ENCODE results near the gene GPRIN3.

The GPRIN3 gene

DNA sequence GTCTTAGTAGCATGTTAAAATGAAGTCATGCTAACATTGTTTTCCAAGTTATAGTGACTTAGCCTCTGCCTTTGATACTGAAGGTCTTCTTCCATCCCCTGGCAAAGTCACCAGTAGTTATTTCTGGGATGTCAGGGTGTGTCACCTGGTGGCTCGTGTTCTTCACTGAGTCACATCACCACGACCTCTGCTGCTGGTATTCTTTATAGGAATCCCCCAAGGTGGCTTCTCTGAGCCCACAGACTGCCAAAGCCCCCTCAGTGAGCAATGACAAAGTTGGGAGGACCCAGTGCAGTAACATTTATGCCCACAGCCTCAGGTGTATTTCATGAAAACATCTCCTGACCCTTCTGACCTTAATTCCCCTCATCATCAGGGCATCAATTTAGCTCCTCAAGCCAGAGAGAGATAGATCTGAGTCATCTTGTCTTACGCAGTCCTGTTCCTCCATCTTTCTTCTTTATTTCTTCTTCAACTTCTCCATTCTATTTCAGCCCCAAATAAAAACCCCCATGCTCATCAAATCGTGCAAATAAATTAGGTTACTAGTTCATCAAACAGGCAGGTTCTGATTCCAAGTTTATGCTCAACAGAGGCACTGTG is 29.3 kb upstream of the GPRIN3 start:
- Histone ChIP-seq H3K9ac (ENCODE audit: low read depth in 1 of 2, low read length in 2 of 2) (no peak overlapping the region), H3K27ac (ENCODE audit: low read depth, low read length) (no peak overlapping the region), H3K27me3 (ENCODE audit: control insufficient read depth in 1 of 2, insufficient read depth in 2 of 2, low read length in 2 of 2) (no peaks in the 10 kb centered on the region), H3K36me3 (ENCODE audit: control insufficient read depth in 1 of 2, insufficient read depth in 2 of 2, low read length in 2 of 2) (no peaks in the 10 kb centered on the region), H3K4me1 (ENCODE audit: control insufficient read depth in 1 of 2, insufficient read depth in 2 of 2, low read length in 2 of 2) (no peaks in the 10 kb centered on the region), H3K9me3 (ENCODE audit: control insufficient read depth in 1 of 2, low read length in 2 of 2) (no peaks in the 10 kb centered on the region), H3K4me3 (ENCODE audit: low read depth in 1 of 2, low read length in 2 of 2) (no peak overlapping the region)

DNA sequence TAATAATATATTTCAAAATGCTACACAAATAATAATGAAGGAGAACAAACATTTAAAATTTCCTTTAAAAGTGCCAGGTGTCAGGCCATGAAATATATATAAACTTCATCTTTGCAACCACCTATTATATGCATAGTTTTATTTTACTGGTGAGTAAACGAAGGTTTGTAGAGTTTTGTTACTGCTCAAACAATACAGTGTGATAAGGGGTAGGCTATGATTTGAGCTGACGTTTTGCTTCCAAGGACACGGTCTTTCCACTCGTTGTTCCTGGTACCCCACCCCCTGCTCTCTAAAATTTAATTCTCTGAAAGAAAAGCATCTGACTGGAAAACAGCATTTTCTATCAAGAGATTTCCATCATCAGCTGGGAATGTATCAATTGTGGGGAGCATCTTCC is 27.2 kb upstream of the GPRIN3 start:
- H3K4me1 ChIP-seq (ENCODE audit: control insufficient read depth in 1 of 2, insufficient read depth in 2 of 2, low read length in 2 of 2): no peaks in the 10 kb centered on the region
- H3K4me3 ChIP-seq (ENCODE audit: low read depth in 1 of 2, low read length in 2 of 2): no peak overlapping the region
- H3K36me3 ChIP-seq (ENCODE audit: control insufficient read depth in 1 of 2, insufficient read depth in 2 of 2, low read length in 2 of 2): no peaks in the 10 kb centered on the region
- no peaks in the 10 kb centered on the region for H3K9me3 ChIP-seq (ENCODE audit: control insufficient read depth in 1 of 2, low read length in 2 of 2)
- H3K9ac ChIP-seq (ENCODE audit: low read depth in 1 of 2, low read length in 2 of 2): no peak overlapping the region
- H3K27ac ChIP-seq (ENCODE audit: low read depth, low read length): no peak overlapping the region
- no peaks in the 10 kb centered on the region for H3K27me3 ChIP-seq (ENCODE audit: control insufficient read depth in 1 of 2, insufficient read depth in 2 of 2, low read length in 2 of 2)

DNA sequence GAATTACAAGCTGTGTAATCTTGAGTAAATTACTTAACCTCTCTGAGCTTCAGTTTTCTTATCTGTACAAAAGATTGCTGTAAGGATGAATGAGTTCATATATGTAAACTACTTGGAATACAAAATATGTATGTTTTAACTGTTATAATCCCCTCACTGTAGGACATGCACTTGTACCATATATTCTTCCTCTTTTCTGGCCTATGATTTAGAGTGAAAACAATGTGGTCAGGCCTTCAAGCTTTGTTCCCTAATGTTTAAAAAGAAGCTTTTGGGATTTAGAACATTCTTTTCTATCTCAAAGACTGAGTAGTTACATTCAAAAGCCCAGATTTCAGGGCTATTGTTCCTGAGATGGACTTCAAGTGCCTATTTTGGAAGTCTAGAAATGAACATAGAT is 26.7 kb upstream of the GPRIN3 start:
- Histone ChIP-seq H3K27me3 (ENCODE audit: control insufficient read depth in 1 of 2, insufficient read depth in 2 of 2, low read length in 2 of 2) (no peaks in the 10 kb centered on the region), H3K36me3 (ENCODE audit: control insufficient read depth in 1 of 2, insufficient read depth in 2 of 2, low read length in 2 of 2) (no peaks in the 10 kb centered on the region), H3K9me3 (ENCODE audit: control insufficient read depth in 1 of 2, low read length in 2 of 2) (no peaks in the 10 kb centered on the region), H3K4me3 (ENCODE audit: low read depth in 1 of 2, low read length in 2 of 2) (no peak overlapping the region), H3K27ac (ENCODE audit: low read depth, low read length) (no peak overlapping the region), H3K9ac (ENCODE audit: low read depth in 1 of 2, low read length in 2 of 2) (no peak overlapping the region), H3K4me1 (ENCODE audit: control insufficient read depth in 1 of 2, insufficient read depth in 2 of 2, low read length in 2 of 2) (no peaks in the 10 kb centered on the region)

DNA sequence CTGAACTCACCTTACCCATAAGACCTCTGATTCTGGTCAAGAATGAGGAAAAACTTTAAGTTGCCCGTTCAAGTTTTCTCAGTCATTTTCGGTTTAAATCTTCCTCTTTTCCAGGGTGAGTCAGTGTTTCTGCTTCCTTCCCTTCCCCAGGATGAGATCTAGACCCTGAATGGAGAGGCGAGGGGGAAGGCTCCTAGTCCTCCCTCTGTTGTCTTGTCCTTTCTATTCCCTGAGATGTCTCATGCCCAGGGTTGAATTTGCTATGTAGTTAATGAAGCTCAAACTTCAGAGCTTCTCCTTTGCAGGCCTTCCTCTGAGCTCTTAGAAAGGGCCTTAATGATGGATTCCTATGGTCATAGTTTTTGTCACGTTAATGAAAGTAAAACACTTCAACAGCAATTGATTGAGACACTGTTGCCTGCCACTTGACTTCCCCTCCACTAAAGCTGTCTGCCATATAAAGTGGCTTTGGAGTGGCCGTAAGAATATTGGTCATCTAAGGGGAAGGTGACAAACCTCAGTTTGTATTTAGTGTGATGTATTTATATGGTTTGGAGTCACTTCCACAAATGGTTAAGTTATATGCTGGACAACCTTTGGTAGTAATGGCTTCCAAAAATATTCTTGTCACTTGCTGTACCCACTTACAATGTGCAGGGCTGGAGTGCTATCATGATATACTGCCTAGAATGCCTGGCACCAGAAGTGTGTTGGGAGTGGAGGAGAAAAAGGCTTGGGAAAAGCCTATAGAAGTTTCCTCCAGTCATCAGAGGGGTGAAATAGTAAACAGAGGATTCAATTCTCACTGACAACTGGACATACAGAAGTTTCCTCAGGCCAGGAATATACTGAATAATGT is 24.3 kb upstream of the GPRIN3 start:
- Histone ChIP-seq H3K9me3 (ENCODE audit: control insufficient read depth in 1 of 2, low read length in 2 of 2) (no peaks in the 10 kb centered on the region), H3K27ac (ENCODE audit: low read depth, low read length) (no peak overlapping the region), H3K27me3 (ENCODE audit: control insufficient read depth in 1 of 2, insufficient read depth in 2 of 2, low read length in 2 of 2) (no peaks in the 10 kb centered on the region), H3K4me1 (ENCODE audit: control insufficient read depth in 1 of 2, insufficient read depth in 2 of 2, low read length in 2 of 2) (no peaks in the 10 kb centered on the region), H3K9ac (ENCODE audit: low read depth in 1 of 2, low read length in 2 of 2) (no peak overlapping the region), H3K36me3 (ENCODE audit: control insufficient read depth in 1 of 2, insufficient read depth in 2 of 2, low read length in 2 of 2) (no peaks in the 10 kb centered on the region), H3K4me3 (ENCODE audit: low read depth in 1 of 2, low read length in 2 of 2) (no peak overlapping the region)

DNA sequence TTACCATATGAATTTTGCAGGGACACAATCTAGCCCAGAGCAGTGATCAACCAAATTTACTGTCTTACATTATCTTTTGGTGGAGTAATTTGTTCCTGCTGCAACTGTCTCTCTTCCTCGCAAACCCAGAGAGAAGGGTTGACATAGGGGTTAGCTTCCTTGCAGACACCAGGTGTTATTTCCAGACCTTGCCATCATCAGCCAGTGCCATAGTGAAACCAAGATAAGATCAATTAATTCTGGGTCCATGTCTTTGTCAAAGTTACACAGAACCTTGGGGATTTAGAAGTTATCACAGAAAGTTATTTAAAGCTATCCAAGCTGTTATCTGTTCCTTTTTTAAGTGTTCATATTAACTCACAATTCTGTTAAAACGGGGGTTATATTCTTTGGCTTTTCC is 23.6 kb upstream of the GPRIN3 start:
- Histone ChIP-seq H3K36me3 (ENCODE audit: control insufficient read depth in 1 of 2, insufficient read depth in 2 of 2, low read length in 2 of 2) (no peaks in the 10 kb centered on the region), H3K27ac (ENCODE audit: low read depth, low read length) (no peak overlapping the region), H3K9me3 (ENCODE audit: control insufficient read depth in 1 of 2, low read length in 2 of 2) (no peaks in the 10 kb centered on the region), H3K4me1 (ENCODE audit: control insufficient read depth in 1 of 2, insufficient read depth in 2 of 2, low read length in 2 of 2) (no peaks in the 10 kb centered on the region), H3K27me3 (ENCODE audit: control insufficient read depth in 1 of 2, insufficient read depth in 2 of 2, low read length in 2 of 2) (no peaks in the 10 kb centered on the region), H3K9ac (ENCODE audit: low read depth in 1 of 2, low read length in 2 of 2) (no peak overlapping the region), H3K4me3 (ENCODE audit: low read depth in 1 of 2, low read length in 2 of 2) (no peak overlapping the region)

DNA sequence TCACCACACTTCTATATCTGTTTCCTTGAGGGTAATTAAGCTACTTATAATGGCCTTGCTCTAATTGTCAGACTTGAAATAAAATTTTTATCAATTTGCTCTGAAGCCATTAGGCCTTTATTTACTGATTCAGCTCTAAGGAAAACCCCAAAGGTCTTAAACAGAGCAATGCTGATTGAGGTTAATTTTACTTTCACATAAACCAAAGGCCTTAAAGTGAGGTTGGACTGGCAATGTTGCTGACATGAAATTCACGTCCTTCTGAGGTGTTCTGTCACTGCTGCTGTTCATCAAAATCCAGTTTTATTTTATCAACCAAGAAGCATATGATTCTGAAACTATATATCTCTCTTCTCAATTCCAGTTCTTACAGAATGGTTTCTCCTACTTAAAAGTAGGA is 21.7 kb upstream of the GPRIN3 start:
- H3K36me3 ChIP-seq (ENCODE audit: control insufficient read depth in 1 of 2, insufficient read depth in 2 of 2, low read length in 2 of 2): no peaks in the 10 kb centered on the region
- H3K27ac ChIP-seq (ENCODE audit: low read depth, low read length): no peak overlapping the region
- no peak overlapping the region for H3K9ac ChIP-seq (ENCODE audit: low read depth in 1 of 2, low read length in 2 of 2)
- no peak overlapping the region for H3K4me3 ChIP-seq (ENCODE audit: low read depth in 1 of 2, low read length in 2 of 2)
- no peaks in the 10 kb centered on the region for H3K9me3 ChIP-seq (ENCODE audit: control insufficient read depth in 1 of 2, low read length in 2 of 2)
- H3K27me3 ChIP-seq (ENCODE audit: control insufficient read depth in 1 of 2, insufficient read depth in 2 of 2, low read length in 2 of 2): no peaks in the 10 kb centered on the region
- no peaks in the 10 kb centered on the region for H3K4me1 ChIP-seq (ENCODE audit: control insufficient read depth in 1 of 2, insufficient read depth in 2 of 2, low read length in 2 of 2)

DNA sequence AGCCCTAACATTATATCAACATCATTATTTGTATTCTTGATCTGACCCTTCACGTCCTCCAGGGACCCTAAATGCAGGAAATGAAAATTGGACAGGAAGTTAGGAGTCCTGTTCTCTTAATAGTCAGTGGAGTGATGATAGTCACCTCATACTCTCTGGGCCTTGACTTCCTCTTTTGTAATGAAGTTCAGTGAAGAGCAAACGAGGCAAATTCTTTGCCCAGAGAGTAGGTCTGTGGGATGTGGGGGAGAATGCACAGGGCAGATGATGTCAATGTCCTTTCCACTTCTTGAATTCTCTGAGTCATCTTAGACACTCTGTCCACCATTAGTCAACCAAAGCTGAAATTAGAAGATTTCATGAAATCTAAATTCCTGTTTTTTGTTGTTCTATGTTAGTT is 17.1 kb upstream of the GPRIN3 start:
- Histone ChIP-seq H3K36me3 (ENCODE audit: control insufficient read depth in 1 of 2, insufficient read depth in 2 of 2, low read length in 2 of 2) (no peaks in the 10 kb centered on the region), H3K4me1 (ENCODE audit: control insufficient read depth in 1 of 2, insufficient read depth in 2 of 2, low read length in 2 of 2) (no peaks in the 10 kb centered on the region), H3K9me3 (ENCODE audit: control insufficient read depth in 1 of 2, low read length in 2 of 2) (no peaks in the 10 kb centered on the region), H3K27me3 (ENCODE audit: control insufficient read depth in 1 of 2, insufficient read depth in 2 of 2, low read length in 2 of 2) (no peaks in the 10 kb centered on the region), H3K27ac (ENCODE audit: low read depth, low read length) (no peak overlapping the region), H3K9ac (ENCODE audit: low read depth in 1 of 2, low read length in 2 of 2) (no peak overlapping the region), H3K4me3 (ENCODE audit: low read depth in 1 of 2, low read length in 2 of 2) (no peak overlapping the region)

DNA sequence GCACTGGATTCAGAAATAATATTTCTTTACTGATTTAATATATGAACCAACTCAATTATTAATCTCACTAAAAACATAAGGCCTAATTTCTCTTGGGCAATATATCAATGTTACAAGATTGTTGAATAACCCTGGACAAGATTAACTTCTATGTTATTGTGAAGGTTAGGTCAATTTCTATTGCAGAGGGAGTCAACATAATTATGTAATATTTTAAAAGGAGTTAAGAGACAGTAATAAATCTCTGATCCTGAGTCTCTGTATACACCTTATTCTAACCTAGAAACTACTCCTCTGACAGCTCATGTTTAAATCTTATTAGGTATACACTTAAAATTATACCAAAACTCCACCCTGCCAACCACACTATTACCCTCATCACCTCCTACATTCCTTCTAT is 15.1 kb upstream of the GPRIN3 start:
- no peak overlapping the region for H3K9ac ChIP-seq (ENCODE audit: low read depth in 1 of 2, low read length in 2 of 2)
- H3K9me3 ChIP-seq (ENCODE audit: control insufficient read depth in 1 of 2, low read length in 2 of 2): no peaks in the 10 kb centered on the region

DNA sequence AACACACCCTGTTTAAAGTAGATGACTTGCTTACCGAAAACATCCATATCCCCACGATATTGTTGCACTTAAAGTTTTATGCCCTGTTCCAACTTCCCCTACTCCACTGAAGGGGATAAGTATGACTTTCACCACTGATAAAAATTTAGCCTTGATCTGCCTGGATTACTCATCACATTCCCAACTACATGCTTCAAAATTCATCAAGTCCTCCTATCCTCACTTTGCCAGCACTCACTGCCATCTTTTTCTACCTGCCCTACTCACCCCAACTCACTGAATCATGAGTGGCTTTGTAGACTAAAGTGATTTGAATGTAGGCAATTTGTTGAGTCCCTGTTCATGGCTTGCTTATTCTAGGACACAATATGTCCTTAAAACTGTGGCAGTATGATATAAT is 12.2 kb upstream of the GPRIN3 start:
- no peak overlapping the region for H3K4me3 ChIP-seq (ENCODE audit: low read depth in 1 of 2, low read length in 2 of 2)
- peaks cover 13 to 19% of the 10 kb centered on the region in 2 donors for H3K4me1 ChIP-seq (ENCODE audit: control insufficient read depth in 1 of 2, insufficient read depth in 2 of 2, low read length in 2 of 2)
- H3K27me3 ChIP-seq (ENCODE audit: control insufficient read depth in 1 of 2, insufficient read depth in 2 of 2, low read length in 2 of 2): no peaks in the 10 kb centered on the region
- no peaks in the 10 kb centered on the region for H3K36me3 ChIP-seq (ENCODE audit: control insufficient read depth in 1 of 2, insufficient read depth in 2 of 2, low read length in 2 of 2)
- no peaks in the 10 kb centered on the region for H3K9me3 ChIP-seq (ENCODE audit: control insufficient read depth in 1 of 2, low read length in 2 of 2)
- no peak overlapping the region for H3K9ac ChIP-seq (ENCODE audit: low read depth in 1 of 2, low read length in 2 of 2)
- H3K27ac ChIP-seq (ENCODE audit: low read depth, low read length): no peak overlapping the region

More for the DNA sequence above, 15.1 kb upstream of the GPRIN3 start:
- Histone ChIP-seq H3K27me3 (ENCODE audit: control insufficient read depth in 1 of 2, insufficient read depth in 2 of 2, low read length in 2 of 2) (no peaks in the 10 kb centered on the region), H3K27ac (ENCODE audit: low read depth, low read length) (no peak overlapping the region), H3K4me1 (ENCODE audit: control insufficient read depth in 1 of 2, insufficient read depth in 2 of 2, low read length in 2 of 2) (peaks cover 0 to 5% of the 10 kb centered on the region in 2 donors), H3K36me3 (ENCODE audit: control insufficient read depth in 1 of 2, insufficient read depth in 2 of 2, low read length in 2 of 2) (no peaks in the 10 kb centered on the region), H3K4me3 (ENCODE audit: low read depth in 1 of 2, low read length in 2 of 2) (no peak overlapping the region)

DNA sequence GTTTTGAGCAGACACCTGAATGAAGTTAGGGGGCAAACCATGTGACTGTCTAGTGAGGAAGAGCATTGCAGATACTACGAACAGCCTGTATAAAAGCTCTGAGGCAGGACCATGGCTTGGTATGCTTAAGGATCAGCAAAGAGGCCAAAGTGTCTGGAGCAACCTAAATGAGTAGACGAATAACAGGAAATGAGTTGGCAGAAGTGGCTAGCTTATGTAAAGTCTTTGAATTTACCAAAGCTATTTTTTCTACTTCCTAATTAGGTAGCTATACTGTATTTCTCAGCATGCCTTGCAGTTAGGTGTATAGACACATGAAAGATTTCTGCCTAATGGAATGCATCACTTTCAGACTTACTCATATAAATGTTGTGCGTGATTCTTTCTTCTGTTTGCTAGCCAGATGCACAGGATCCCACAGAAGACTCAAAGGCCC is 9.3 kb upstream of the GPRIN3 start:
- no peaks in the 10 kb centered on the region for H3K36me3 ChIP-seq (ENCODE audit: control insufficient read depth in 1 of 2, insufficient read depth in 2 of 2, low read length in 2 of 2)
- H3K9ac ChIP-seq (ENCODE audit: low read depth in 1 of 2, low read length in 2 of 2): no peak overlapping the region
- H3K27ac ChIP-seq (ENCODE audit: low read depth, low read length): no peak overlapping the region
- H3K27me3 ChIP-seq (ENCODE audit: control insufficient read depth in 1 of 2, insufficient read depth in 2 of 2, low read length in 2 of 2): no peaks in the 10 kb centered on the region
- peaks cover 13 to 19% of the 10 kb centered on the region in 2 donors for H3K4me1 ChIP-seq (ENCODE audit: control insufficient read depth in 1 of 2, insufficient read depth in 2 of 2, low read length in 2 of 2)
- no peak overlapping the region for H3K4me3 ChIP-seq (ENCODE audit: low read depth in 1 of 2, low read length in 2 of 2)
- H3K9me3 ChIP-seq (ENCODE audit: control insufficient read depth in 1 of 2, low read length in 2 of 2): no peaks in the 10 kb centered on the region
